ENCODE results near the gene SLC26A4. TPM values are rescaled to one million over a fixed set of nuclear protein-coding genes. Genes with fewer than 3 reads are reported as not detected.

SLC26A4 gene
- total RNA-seq, 1 experiment from 2014 or later: 0.22 TPM

DNA sequence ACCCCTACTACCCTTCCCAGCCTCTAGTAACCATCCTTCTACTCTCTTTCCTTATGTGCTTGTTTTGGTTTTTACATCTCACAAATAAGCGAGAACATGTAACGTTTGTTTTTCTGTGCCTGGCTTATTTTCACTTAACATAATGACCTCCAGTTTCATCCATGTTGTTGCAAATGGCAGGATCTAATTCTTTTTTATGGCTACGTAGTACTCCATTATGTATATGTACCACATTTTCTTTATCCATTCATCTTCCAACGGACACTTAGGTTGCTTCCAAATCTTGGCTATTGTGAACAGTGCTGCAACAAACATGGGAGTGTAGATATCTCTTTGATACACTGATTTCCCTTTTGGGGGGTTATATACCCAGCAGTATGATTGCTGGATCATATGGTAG is 33.6 kb upstream of the SLC26A4 start:
- POLR2A ChIA-PET: no interaction called here
- Mint-ChIP-seq H3K4me1 (peaks cover 4% of the 10 kb centered on the region), H3K36me3 (no peaks in the 10 kb centered on the region), H3K9me3 (peaks cover 7% of the 10 kb centered on the region), H3K27ac (no peak overlapping the region), H3K27me3 (ENCODE audit: low read depth) (no peaks in the 10 kb centered on the region), H3K4me3 (no peak overlapping the region)
- DNase-seq (ENCODE audit: low spot score): no peak
- TF ChIP-seq, protein P1, sequence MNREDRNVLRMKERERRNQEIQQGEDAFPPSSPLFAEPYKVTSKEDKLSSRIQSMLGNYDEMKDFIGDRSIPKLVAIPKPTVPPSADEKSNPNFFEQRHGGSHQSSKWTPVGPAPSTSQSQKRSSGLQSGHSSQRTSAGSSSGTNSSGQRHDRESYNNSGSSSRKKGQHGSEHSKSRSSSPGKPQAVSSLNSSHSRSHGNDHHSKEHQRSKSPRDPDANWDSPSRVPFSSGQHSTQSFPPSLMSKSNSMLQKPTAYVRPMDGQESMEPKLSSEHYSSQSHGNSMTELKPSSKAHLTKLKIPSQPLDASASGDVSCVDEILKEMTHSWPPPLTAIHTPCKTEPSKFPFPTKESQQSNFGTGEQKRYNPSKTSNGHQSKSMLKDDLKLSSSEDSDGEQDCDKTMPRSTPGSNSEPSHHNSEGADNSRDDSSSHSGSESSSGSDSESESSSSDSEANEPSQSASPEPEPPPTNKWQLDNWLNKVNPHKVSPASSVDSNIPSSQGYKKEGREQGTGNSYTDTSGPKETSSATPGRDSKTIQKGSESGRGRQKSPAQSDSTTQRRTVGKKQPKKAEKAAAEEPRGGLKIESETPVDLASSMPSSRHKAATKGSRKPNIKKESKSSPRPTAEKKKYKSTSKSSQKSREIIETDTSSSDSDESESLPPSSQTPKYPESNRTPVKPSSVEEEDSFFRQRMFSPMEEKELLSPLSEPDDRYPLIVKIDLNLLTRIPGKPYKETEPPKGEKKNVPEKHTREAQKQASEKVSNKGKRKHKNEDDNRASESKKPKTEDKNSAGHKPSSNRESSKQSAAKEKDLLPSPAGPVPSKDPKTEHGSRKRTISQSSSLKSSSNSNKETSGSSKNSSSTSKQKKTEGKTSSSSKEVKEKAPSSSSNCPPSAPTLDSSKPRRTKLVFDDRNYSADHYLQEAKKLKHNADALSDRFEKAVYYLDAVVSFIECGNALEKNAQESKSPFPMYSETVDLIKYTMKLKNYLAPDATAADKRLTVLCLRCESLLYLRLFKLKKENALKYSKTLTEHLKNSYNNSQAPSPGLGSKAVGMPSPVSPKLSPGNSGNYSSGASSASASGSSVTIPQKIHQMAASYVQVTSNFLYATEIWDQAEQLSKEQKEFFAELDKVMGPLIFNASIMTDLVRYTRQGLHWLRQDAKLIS (CRISPR knock-in tag; IDR thresholded peaks at IDR 0.05; ENCODE audit: borderline replicate concordance): no peak
- no peak for TF ChIP-seq SP1 (CRISPR knock-in tag; conservative IDR thresholded peaks at IDR 0.05)
- no peak for TF ChIP-seq IRF2 (CRISPR knock-in tag; IDR thresholded peaks at IDR 0.05; ENCODE audit: borderline replicate concordance, low read depth)
- TF ChIP-seq HMGA2 (CRISPR knock-in tag; IDR thresholded peaks at IDR 0.05): no peak
- TF ChIP-seq ZNF396 (CRISPR knock-in tag; IDR thresholded peaks at IDR 0.05; ENCODE audit: borderline replicate concordance): no peak
- no peak for ATAC-seq
- CTCF ChIA-PET: no interaction called here

DNA sequence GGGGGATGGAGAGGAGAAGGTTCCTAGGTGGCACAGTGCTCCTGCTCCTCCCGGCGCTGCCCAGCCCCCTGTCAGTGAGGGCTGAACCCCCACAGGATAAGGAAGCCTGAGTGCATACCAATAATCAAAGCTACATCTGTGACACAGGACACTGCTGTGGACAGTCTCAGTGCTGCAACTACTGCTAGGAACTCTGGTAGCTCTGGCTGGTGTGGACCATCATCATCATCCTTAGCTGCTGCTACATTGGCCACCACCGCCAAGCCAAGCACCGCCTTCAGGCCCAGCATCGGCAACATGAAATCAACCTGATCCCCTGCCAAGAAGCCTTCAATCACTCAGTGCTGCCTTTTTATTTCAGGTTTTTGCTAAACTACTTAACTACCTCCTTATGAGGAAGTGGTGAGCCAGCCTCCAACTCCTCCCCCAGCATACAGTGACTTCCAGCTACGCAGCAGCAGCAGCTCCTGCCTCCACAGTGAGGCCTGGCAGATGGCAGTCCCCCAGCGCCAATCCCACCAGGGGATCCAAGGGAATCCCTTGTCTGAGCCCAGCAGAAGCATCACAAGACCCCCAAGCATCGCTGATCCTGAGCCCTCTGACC is 32.1 kb upstream of the SLC26A4 start:
- ATAC-seq: no peak
- Mint-ChIP-seq H3K9me3 (peaks cover 7% of the 10 kb centered on the region), H3K4me1 (peaks cover 19% of the 10 kb centered on the region), H3K36me3 (no peaks in the 10 kb centered on the region), H3K27ac (no peak overlapping the region), H3K27me3 (ENCODE audit: low read depth) (no peaks in the 10 kb centered on the region), H3K4me3 (no peak overlapping the region)
- ChIA-PET POLR2A (no interaction called here), CTCF (no interaction called here)
- DNase-seq (ENCODE audit: low spot score): no peak
- TF ChIP-seq ZNF396 (CRISPR knock-in tag; IDR thresholded peaks at IDR 0.05; ENCODE audit: borderline replicate concordance): no peak
- TF ChIP-seq, protein P2, sequence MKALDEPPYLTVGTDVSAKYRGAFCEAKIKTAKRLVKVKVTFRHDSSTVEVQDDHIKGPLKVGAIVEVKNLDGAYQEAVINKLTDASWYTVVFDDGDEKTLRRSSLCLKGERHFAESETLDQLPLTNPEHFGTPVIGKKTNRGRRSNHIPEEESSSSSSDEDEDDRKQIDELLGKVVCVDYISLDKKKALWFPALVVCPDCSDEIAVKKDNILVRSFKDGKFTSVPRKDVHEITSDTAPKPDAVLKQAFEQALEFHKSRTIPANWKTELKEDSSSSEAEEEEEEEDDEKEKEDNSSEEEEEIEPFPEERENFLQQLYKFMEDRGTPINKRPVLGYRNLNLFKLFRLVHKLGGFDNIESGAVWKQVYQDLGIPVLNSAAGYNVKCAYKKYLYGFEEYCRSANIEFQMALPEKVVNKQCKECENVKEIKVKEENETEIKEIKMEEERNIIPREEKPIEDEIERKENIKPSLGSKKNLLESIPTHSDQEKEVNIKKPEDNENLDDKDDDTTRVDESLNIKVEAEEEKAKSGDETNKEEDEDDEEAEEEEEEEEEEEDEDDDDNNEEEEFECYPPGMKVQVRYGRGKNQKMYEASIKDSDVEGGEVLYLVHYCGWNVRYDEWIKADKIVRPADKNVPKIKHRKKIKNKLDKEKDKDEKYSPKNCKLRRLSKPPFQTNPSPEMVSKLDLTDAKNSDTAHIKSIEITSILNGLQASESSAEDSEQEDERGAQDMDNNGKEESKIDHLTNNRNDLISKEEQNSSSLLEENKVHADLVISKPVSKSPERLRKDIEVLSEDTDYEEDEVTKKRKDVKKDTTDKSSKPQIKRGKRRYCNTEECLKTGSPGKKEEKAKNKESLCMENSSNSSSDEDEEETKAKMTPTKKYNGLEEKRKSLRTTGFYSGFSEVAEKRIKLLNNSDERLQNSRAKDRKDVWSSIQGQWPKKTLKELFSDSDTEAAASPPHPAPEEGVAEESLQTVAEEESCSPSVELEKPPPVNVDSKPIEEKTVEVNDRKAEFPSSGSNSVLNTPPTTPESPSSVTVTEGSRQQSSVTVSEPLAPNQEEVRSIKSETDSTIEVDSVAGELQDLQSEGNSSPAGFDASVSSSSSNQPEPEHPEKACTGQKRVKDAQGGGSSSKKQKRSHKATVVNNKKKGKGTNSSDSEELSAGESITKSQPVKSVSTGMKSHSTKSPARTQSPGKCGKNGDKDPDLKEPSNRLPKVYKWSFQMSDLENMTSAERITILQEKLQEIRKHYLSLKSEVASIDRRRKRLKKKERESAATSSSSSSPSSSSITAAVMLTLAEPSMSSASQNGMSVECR (CRISPR knock-in tag; IDR thresholded peaks at IDR 0.05; ENCODE audit: borderline replicate concordance): no peak
- TF ChIP-seq NFE2L1 (CRISPR knock-in tag; IDR thresholded peaks at IDR 0.05): no peak
- TF ChIP-seq RELA (CRISPR knock-in tag; IDR thresholded peaks at IDR 0.05; ENCODE audit: borderline replicate concordance): no peak
- TF ChIP-seq, protein P3, sequence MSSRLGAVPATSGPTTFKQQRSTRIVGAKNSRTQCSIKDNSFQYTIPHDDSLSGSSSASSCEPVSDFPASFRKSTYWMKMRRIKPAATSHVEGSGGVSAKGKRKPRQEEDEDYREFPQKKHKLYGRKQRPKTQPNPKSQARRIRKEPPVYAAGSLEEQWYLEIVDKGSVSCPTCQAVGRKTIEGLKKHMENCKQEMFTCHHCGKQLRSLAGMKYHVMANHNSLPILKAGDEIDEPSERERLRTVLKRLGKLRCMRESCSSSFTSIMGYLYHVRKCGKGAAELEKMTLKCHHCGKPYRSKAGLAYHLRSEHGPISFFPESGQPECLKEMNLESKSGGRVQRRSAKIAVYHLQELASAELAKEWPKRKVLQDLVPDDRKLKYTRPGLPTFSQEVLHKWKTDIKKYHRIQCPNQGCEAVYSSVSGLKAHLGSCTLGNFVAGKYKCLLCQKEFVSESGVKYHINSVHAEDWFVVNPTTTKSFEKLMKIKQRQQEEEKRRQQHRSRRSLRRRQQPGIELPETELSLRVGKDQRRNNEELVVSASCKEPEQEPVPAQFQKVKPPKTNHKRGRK (CRISPR knock-in tag; IDR thresholded peaks at IDR 0.05; ENCODE audit: borderline replicate concordance): no peak
- TF ChIP-seq, protein P4, sequence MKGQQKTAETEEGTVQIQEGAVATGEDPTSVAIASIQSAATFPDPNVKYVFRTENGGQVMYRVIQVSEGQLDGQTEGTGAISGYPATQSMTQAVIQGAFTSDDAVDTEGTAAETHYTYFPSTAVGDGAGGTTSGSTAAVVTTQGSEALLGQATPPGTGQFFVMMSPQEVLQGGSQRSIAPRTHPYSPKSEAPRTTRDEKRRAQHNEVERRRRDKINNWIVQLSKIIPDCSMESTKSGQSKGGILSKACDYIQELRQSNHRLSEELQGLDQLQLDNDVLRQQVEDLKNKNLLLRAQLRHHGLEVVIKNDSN (CRISPR knock-in tag; IDR thresholded peaks at IDR 0.05): no peak
- TF ChIP-seq, protein P5, sequence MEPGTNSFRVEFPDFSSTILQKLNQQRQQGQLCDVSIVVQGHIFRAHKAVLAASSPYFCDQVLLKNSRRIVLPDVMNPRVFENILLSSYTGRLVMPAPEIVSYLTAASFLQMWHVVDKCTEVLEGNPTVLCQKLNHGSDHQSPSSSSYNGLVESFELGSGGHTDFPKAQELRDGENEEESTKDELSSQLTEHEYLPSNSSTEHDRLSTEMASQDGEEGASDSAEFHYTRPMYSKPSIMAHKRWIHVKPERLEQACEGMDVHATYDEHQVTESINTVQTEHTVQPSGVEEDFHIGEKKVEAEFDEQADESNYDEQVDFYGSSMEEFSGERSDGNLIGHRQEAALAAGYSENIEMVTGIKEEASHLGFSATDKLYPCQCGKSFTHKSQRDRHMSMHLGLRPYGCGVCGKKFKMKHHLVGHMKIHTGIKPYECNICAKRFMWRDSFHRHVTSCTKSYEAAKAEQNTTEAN (CRISPR knock-in tag; IDR thresholded peaks at IDR 0.05): no peak
- no peak for TF ChIP-seq ESRRA (CRISPR knock-in tag; IDR thresholded peaks at IDR 0.05; ENCODE audit: borderline replicate concordance)
- TF ChIP-seq RORB (CRISPR knock-in tag; IDR thresholded peaks at IDR 0.05): no peak
- TF ChIP-seq TCF7 (CRISPR knock-in tag; IDR thresholded peaks at IDR 0.05; ENCODE audit: low read depth): no peak
- TF ChIP-seq ZNF121 (CRISPR knock-in tag; IDR thresholded peaks at IDR 0.05): no peak
- no peak for TF ChIP-seq TP53 (CRISPR knock-in tag; IDR thresholded peaks at IDR 0.05)
- TF ChIP-seq, protein P6, sequence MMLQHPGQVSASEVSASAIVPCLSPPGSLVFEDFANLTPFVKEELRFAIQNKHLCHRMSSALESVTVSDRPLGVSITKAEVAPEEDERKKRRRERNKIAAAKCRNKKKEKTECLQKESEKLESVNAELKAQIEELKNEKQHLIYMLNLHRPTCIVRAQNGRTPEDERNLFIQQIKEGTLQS (CRISPR knock-in tag; conservative IDR thresholded peaks at IDR 0.05): no peak
- TF ChIP-seq, protein P7, sequence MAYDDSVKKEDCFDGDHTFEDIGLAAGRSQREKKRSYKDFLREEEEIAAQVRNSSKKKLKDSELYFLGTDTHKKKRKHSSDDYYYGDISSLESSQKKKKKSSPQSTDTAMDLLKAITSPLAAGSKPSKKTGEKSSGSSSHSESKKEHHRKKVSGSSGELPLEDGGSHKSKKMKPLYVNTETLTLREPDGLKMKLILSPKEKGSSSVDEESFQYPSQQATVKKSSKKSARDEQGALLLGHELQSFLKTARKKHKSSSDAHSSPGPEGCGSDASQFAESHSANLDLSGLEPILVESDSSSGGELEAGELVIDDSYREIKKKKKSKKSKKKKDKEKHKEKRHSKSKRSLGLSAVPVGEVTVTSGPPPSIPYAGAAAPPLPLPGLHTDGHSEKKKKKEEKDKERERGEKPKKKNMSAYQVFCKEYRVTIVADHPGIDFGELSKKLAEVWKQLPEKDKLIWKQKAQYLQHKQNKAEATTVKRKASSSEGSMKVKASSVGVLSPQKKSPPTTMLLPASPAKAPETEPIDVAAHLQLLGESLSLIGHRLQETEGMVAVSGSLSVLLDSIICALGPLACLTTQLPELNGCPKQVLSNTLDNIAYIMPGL (CRISPR knock-in tag; IDR thresholded peaks at IDR 0.05): no peak
- no peak for TF ChIP-seq NR1H2 (CRISPR knock-in tag; IDR thresholded peaks at IDR 0.05)

All from WTC11 (cell line).